AG08395 (cell line): ENCODE measurements around the gene GPR158.

Experiments used
- DNase-seq: peaks from one replicate; pipeline ENCODE4 v3.0.0; 2012; ENCODE audit warnings: mixed read lengths, low spot score

Gene GPR158

DNA sequence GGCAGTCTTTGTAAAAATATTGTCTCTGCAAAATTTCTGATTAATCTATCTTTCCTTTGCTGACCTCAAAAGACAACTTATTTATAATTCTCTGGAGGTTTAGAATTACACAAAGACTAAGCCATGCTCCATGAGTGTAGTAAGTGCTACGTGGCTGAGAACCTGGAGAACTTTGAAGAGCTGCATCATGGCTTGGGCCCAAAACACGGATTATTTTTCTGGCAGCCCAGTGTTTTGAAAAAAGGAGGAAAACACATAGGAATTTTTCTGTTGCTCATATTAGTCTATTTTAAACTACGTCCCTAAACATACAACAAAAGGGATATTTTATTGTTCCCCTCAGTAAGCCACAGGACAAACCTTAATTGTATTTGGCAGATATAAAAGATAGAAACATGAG, 398.5 kb downstream of the GPR158 start:
- no peak for DNase-seq

DNA sequence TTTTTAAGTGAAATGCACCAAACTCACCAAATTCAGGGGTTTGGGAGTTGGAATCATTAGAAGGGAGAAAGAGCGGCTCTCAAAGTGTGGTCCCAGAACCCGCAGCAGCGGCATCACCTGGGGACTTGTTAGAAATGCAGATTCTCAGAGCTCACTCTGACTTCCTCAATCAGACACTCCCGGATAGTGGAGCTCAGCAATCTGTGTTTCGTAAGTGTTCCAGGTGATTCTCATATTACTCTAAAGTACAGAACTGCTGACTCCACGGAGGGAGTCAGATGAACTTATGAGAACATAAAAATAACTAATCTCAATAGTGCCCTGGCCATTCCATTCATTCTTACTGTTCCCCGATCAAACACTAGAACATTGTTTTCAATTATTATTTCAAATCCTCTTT, 400.5 kb downstream of the GPR158 start:
- DNase-seq, result no peak

DNA sequence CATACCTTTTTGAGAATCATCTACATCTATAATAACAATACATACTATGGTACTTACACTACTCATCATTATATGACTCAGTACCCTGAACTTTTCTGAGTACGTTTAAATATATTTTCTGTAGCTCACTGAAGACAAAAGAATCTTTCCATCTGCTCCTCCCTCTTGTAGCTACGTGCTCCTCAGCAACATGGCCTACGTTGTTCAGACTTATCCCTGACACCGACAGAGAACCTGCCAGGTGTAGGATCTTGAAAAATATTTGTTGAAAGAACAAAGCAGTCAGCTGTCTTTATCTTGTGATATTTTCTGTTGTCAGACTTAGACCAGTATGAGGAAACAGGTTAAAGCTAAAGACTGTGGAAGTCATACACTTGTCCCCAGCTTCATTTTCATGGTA, 403.3 kb downstream of the GPR158 start:
- no peak for DNase-seq

DNA sequence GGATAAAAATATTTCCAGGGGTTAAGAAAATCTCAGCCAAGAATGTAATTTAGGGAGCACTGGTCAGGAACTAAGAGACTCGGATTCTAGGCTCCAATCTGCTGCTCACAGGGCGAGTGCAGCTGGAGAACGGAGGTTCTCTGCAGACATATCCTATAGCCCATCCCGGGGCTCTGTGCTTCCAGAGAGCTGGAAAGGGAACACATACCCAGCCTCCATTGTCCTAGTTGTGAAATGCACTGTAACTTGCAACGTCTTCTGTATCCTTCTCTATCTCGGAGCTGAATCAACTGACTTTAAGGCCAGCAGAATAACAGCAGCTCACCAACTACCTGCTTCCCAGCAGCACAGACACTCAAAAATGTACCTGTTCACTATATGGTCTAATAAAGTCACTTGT, 408.2 kb downstream of the GPR158 start:
- DNase-seq, result no peak

DNA sequence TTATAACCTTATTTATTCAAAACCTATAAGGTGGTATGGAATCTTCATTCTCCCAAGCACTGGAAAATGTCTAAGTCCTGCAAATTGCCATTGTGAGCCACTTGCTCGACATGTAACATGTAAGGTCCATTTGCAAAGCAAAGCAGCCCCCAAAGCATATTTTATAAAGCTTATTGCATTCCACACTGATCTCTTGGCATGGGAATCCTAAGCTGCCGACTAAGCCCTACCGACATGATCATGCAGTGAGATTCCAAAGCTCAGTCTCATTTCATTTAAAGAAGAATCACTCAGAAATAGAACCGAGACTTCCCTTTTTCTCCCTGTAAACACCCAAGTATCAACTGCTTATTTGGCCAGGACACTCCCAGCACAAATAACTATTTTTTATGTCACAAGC, 425.9 kb downstream of the GPR158 start:
- no peak for DNase-seq

DNA sequence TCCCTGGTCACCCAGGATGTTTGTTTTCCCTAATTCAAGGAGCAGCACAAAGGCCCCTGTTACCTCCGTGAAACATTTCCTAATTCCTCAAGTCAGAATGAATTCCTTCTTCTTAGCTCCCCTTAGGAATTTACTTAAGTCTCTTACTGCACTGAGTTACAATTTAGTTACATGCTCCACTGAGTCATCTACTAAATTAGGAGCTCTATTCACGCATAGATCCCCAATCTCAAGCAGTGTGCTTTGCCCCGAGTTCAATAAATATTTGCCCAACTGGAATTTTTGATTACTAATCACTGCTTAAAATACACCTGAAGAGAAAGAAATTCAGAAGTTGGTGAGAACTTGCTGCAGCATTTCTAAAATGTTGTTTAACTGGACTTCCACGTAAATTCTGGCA, 429.8 kb downstream of the GPR158 start:
- DNase-seq, result no peak

DNA sequence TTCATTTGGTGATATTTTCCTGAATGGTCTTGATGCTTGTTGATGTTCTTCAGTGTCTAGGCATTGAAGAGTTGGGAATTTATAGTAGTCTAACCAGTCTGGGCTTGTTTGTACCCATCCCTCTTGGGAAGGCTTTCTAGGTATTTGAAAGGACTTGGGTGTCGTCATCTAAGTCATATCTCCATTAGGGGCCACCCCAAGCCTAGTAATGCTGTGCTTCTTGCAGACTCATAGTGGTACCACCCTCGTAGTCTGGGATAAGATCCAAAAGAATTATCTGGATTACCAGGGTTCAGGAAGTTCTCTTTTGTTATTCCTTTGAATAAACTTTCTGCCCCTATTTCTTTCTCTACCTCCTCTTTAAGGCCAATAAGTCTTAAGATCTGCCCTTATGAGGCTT, 439.9 kb downstream of the GPR158 start:
- no peak for DNase-seq

DNA sequence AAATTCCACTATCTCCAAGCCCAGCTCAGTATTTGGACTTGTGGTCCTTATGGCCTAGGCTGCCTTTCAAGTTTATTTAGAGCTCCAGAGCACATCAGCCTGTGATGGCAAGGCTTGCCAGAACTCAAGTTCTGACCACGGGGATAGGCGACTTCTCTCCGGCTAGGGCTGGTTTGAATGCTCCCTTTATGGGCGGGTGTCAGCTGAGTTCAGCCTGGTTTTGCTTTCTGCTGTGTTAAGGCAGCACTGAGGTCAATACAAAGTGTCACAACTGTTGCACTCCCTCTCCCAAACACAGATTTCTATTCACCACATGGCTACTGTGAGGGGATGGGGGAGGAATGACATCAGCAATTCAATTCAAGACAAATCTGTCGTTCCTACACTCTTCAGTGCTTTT, 441.1 kb downstream of the GPR158 start:
- no peak for DNase-seq

DNA sequence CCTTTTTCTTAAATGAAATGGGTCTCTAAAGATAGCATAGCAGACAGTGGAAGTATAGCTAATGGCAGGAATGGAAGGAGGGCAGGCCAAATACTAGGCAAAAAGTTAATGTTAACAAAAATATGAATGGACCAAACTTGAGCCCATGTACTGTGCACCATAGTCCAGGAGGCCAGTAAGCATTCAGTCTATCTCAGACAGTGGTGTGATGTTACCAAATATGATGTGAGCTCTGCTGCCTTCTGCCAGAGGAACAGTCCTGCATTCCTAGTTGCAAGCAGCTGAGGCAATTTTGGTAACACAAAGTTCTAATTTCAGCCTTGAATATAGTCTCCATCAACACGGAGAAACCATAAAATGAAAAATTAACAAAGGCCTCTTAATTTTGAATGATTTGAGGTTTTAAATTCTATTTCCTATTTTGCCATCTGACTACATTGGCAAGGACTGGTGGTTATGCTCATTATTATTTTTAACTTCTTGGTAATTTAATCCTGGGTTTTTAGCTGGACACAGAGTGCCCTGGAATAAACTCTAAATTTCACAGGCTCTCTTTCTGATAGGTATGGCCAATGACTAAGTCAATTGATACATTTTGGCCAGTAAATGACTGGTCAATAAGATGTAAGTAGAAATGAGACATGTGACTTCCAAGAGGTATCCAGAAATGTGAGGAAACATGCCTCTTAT, 442.2 kb downstream of the GPR158 start:
- no peak for DNase-seq

DNA sequence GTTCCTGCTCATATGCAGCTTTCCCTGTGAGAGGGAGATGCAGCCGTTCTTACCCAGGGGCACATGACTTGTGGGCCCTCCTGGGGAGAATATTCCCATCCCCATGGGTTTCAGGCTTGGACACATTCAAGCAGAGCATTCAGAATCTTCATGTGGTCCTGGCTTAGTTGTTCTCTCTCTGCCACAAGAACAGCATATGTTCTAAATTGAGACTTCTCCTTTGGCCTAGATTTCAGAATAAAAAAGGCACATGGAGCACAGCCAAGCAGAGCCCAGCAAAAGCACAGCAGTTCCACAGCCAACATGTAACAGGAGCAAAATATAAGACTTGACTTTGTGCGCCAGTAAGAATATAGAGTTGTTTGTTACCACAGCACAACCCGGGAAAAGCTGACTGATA, 452.8 kb downstream of the GPR158 start:
- no peak for DNase-seq

DNA sequence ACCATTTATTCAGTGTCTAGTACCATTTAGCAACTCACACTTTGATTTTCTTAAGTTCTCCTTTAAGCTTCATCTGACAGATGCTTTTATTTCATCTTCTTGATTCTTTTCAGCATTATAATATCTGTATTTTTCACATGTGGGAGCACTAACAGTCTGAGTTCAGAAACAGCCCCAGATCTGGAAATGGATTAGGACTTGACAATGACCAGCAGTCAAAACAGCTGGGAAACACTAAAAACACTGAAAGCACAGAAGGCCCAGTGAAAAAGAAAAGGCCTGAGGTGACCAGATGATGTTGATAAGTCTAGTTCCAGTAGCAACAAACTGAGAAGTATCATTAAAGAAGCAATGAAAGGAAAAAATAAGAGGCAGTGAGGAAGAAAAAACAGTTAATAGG, 454.5 kb downstream of the GPR158 start:
- DNase-seq, result no peak

DNA sequence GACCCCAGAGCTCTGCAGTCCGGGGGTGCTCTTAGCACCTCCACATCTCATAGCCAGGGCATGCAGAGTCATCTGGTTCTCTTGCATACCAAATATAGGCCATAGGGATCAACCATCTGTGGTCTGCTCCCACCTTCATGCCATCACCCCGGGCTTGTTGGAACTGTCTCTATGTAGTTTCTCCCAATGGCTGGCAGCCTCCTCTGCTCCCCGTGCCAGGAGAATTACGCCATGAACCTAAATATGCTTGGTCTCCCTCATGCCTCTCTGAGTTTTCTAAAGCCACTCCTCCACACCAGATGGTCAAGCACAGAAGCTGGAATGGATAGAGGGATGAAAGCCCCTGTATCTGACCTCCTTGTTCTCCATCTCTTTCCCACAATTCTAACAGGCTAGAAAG, 456.7 kb downstream of the GPR158 start:
- DNase-seq, result no peak

DNA sequence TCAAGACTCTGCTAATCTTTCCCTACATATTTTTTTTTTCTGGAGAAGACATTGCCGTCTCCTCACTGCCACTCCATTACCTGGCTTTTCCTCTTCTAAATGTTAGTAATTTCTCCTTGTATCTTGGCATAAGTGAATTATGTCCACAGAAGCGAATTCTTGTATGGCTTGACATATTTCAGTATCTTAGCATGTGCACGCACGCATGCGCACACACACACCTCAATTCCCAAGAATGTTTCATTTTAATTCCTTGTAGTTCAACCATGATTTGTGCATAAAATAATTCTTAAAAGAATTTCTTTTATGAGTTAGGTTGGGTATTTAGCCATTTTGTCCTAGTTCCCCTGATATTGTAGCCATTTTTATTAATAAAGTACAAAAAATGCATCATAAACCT, 458.0 kb downstream of the GPR158 start:
- no peak for DNase-seq

DNA sequence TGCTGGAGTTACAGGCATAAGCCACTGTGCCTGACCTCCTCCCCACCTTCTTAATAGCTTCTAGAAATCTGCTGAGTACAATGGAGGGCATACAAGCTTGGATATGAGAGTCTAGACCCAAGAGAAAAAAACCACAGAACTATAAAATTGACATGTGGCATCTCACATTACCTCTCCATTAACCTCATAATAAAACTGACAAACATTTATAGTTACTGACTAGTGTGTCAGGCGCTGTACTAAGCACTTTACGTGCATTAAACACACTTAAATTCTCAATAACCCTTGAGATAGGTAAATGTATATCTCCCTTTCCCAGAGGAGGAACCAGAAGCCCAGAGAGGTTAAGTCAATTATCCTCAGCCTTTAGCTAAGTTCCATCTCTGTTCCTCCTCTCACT, 458.7 kb downstream of the GPR158 start:
- no peak for DNase-seq

DNA sequence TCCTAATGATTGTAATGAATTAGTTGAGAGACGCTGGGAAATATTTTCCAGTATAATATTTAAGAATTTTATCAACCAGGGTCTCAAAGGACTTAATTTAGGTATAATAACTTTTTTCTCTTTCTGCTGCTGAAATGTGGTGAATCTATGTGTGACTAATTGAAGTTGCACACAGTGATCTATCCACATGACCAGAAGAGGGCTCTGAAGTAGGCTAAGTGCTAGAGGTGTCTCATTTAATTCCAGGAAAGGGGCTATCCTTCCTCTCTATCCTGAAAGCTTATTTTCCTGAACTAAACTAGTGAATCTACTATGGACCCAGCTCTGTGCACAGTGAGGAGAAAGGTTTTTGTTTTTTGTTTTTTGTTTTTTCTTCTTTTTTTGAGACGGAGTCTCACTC, 464.8 kb downstream of the GPR158 start:
- no peak for DNase-seq

DNA sequence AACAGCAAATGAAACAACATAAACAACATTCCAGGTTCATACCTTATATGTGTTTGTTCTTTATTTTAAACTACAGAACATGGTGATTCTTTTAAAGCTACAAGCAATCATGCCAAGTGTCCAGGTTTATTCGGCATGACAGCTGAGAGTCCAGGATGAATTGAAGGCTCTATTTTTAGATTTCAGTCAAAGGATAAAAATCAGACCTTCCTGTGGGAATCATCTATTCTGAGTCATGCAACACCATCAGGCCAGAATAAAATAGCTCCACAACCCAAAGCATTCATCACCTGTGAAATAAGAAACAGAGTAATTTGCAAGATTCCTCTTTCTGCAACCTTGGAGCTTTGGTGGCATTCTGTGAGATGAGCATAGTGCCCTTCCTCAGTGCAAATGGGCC, 466.8 kb downstream of the GPR158 start:
- DNase-seq, result no peak

DNA sequence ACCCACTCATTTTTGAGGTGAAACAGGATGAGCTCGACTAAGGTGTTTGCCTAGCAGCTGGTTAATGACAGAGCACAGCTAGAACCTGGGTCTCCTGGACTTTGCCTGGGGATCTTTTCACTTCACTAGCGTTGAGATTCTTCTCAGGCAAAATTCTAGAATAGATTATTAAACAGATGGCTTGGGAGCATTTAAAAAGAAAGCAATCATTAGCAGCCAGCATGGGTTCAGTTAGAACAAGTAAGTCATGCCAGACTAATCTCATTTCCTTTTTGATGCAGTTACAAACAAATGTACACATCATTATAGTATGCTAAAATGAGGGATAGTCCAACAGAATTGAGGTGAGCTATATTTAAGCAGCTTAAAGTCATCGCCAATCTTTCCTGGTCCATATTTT, 467.9 kb downstream of the GPR158 start:
- DNase-seq, result no peak

DNA sequence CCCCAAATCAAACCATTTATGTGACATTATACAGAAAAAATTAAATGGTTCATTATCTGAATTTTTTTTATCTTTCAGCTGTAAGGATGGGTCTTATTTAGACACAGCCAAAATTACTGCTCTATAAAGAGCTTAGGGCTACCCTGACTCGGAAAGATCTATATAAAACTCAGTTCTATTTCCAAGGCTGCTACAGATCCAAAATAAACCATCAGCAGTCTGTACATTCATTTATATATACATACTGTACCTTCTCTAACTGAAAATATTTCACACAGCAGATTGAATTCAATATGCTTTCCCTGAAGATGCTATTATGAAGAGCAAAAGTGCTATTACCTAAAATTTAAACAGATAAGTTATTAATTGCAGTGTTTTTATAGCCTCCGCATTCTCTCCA, 471.6 kb downstream of the GPR158 start:
- no peak for DNase-seq

DNA sequence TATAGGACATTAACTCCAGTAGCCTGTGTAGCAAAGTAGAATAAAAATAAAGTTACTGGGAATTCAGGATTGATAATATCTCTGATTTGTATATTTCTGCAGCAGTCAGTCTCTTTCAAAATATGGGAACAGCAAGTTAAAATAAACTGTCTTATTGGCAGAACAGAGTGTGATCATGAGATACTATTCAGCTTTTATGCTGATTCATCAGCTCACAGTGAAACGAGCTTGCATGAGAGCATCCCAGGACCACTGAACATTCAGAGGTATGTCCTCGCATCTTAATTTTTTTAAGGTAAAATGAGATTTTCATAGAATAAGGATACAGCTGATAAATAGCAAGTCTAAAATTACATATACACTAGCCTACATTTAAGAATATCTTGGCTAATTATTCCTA, 476.7 kb downstream of the GPR158 start:
- no peak for DNase-seq
